Measurements from ENCODE around the gene CLCN7. TPM values are rescaled to one million over a fixed set of nuclear protein-coding genes. Genes with fewer than 3 reads are reported as not detected.

CLCN7 gene
- total RNA-seq, 3 donors from 2014 or later, result 54.2 to 60.7 (median 54.7) TPM

DNA sequence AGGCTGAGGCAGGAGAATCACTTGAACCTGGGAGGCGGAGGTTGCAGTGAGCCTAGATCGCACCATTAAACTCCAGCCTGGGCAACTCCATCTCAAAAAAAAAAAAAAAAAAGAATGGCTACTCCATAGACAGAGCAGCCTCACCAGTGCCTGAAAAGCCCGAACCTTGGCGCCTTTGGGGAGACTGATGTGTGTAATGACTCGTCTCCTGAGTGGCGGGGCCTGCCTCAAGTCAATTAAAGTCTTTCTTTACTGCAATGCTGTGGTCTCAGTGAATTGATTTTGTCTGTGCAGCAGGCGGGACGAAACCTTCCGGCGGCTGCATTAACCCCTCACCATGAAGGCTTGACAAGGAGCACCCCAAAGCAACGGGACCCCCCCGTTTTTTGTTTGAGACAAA lies 50.8 kb downstream of the CLCN7 start:
- Mint-ChIP-seq H3K36me3 (ENCODE audit: insufficient read depth) (no peaks in the 10 kb centered on the region), H3K4me3 (no peak overlapping the region), H3K4me1 (ENCODE audit: low read depth) (peaks cover 12% of the 10 kb centered on the region), H3K27me3 (ENCODE audit: low read depth) (no peaks in the 10 kb centered on the region), H3K9me3 (no peaks in the 10 kb centered on the region)
- DNase-seq (no peak), ATAC-seq (no peak)

DNA sequence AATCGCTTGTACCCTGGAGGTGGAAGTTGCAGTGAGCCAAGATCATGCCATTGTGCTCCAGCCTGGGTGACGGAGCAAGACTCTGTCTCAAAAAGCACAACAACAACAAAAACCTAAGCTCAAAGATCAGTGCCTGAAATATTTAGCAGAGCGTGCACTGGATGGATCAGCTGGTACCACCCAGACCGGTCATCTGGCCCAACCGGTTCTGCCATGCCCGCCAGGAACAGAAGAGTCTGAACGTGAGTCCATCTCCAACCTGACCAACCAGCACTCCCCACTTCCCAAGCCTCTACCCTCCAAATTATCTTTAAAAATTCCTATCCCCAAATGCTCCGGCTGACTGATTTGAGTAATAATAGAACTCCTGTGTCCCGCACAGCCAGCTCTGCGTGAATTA lies 52.8 kb downstream of the CLCN7 start:
- DNase-seq, result no peak
- peaks cover 19% of the 10 kb centered on the region for H3K4me1 Mint-ChIP-seq (ENCODE audit: low read depth)
- H3K27me3 Mint-ChIP-seq (ENCODE audit: low read depth), result no peaks in the 10 kb centered on the region
- H3K36me3 Mint-ChIP-seq (ENCODE audit: insufficient read depth), result peaks cover 2% of the 10 kb centered on the region
- no peaks in the 10 kb centered on the region for H3K9me3 Mint-ChIP-seq
- ATAC-seq, result no peak
- H3K4me3 Mint-ChIP-seq, result peak overlapping the region; percentile 46

DNA sequence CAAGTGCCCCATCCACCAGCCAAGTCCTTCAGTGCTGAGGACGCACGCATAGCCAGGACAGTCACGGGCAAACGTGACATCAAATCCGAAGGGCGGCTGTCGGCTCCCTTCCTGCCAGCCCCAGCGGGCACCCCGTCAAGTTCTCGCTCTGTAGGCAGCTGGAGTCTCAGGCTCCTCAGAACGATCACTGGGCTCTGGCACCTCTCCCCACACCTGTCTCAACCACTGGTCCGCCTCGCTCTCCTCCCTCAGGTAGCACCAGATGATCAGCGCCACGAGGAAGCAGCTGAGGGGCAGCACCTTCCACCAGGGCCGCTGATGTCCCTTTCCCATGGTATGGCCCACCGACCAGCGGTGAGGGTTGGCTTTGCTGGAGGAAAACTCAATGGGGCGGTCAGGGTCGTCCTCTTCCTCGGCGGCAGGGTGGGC lies 54.7 kb downstream of the CLCN7 start:
- Mint-ChIP-seq H3K4me3 (peak overlapping the region; percentile 82), H3K36me3 (ENCODE audit: insufficient read depth) (peaks cover 2% of the 10 kb centered on the region), H3K27me3 (ENCODE audit: low read depth) (no peaks in the 10 kb centered on the region), H3K4me1 (ENCODE audit: low read depth) (peaks cover 21% of the 10 kb centered on the region), H3K9me3 (no peaks in the 10 kb centered on the region)
- ATAC-seq (peak in 1 of 2 donors; percentile 0), DNase-seq (no peak)

DNA sequence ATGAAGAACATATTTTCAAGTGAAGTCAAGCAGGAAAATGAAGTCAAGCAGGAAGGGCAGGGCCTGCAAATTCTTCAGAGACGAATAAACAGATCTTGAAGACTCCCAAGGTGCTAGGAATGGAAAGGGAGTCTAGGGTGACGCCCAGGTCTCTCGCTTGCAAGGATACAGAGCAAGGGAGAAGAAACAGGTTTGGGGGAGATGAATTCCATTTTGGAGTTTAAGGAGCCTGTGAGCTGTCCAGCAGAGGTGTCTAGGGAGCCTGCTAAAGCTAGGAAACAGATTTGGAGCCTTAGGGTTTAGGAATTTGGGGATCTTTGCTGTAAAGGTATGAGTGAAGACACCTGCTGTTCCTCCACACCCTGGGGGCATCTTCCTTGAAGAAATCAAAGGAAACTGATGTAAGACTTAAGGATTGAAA lies 58.3 kb downstream of the CLCN7 start:
- H3K4me1 Mint-ChIP-seq (ENCODE audit: low read depth), result peaks cover 20% of the 10 kb centered on the region
- peak overlapping the region; percentile 8 for H3K4me3 Mint-ChIP-seq
- H3K27me3 Mint-ChIP-seq (ENCODE audit: low read depth), result no peaks in the 10 kb centered on the region
- no peaks in the 10 kb centered on the region for H3K9me3 Mint-ChIP-seq
- DNase-seq, result no peak
- peaks cover 2% of the 10 kb centered on the region for H3K36me3 Mint-ChIP-seq (ENCODE audit: insufficient read depth)
- no peak for ATAC-seq

DNA sequence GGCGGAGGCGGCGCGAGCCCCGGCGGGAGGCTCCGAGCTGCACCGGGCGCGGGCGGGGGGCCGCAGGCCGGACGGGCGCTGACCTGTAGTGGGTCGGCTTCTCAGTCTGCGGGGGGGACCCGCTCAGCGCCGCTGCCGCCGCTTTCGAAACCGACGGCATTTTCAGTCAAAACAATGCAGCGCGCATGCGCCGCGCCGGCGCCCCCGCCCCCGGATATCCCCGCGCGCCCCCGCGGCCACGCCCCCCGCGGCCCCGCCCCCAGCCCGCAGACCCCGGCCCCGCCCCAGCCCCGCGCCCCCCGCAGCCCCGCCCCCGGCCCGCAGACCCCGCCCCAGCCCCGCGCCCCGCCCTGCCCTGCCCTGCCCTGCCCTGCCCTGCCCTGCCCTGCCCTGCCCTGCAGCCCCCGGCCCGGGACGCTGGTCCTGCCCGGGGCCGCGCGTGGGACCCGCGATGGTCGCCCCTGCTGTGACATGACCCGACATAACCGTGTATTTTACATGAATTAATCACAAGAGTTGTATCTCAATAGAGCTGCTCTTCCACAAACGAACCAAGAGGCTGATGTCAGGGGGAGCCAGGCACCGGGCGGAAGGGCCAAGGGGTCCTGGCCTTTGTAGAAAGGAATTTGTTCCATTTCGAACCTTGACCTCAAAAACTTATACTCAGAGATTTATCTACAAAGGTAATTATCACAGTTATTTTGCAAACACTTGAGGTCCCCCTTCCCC lies 60.1 kb downstream of the CLCN7 start, which contains the start of gene UNKL:
UNKL (minus strand) TSS at position 173 of the 729 bp plus-strand sequence; CDS start at position 160, 13 bp downstream.
- H3K4me1 Mint-ChIP-seq (ENCODE audit: low read depth), result peaks cover 16% of the 10 kb centered on the region
- DNase-seq (peak; percentile 81), ATAC-seq (peak; percentile 76 to 81)
- peaks cover 3% of the 10 kb centered on the region for H3K36me3 Mint-ChIP-seq (ENCODE audit: insufficient read depth)
- no peaks in the 10 kb centered on the region for H3K27me3 Mint-ChIP-seq (ENCODE audit: low read depth)
- H3K4me3 Mint-ChIP-seq, result peak within 1 kb of the TSS; percentile 82
- no peaks in the 10 kb centered on the region for H3K9me3 Mint-ChIP-seq

DNA sequence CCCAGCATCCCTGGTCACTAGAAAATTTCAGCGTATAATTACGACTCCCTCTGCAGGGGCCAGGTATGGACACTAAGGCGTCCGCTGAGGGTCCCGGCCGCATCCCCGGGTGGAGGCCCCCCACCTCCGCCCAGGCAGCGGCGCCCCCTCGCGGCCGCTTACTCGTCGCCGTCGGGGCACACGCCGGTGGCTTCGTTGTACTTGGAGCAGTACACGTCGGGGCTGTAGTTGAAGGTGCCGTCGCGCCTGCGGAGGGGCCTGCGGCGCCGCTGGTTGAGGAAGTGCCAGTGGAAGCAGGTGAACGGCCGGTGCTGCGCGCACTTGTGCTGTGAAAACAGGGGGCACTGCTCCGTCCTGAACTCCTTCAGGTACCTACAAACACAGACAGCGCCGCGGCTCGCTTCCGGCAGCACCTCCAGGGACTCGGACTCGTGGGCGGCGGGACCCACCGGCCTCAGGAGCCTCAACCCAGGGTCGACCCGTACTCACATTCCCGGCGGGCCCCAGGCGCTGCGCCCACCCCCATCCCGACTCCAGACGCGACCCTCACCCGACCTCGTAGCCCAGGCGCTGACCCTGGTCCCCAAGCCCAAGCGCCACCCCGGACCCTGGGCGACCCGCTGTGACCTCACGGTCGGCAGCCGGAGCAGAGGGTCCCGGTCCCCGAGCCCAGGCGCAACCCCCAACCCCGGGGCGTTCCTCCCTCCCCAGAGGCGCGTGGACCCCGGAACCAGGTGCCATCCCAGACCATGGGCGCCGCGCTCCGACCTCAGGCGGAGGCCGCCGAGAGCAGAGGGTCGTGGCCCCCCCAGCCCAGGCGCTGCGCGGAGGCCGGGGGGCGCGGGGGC lies 60.9 kb downstream of the CLCN7 start:
- Mint-ChIP-seq H3K4me3 (peak overlapping the region; percentile 82), H3K4me1 (ENCODE audit: low read depth) (peaks cover 19% of the 10 kb centered on the region), H3K27me3 (ENCODE audit: low read depth) (no peaks in the 10 kb centered on the region), H3K9me3 (no peaks in the 10 kb centered on the region), H3K36me3 (ENCODE audit: insufficient read depth) (peaks cover 3% of the 10 kb centered on the region)
- ATAC-seq (peak; percentile 62 to 63), DNase-seq (peak; percentile 52)

DNA sequence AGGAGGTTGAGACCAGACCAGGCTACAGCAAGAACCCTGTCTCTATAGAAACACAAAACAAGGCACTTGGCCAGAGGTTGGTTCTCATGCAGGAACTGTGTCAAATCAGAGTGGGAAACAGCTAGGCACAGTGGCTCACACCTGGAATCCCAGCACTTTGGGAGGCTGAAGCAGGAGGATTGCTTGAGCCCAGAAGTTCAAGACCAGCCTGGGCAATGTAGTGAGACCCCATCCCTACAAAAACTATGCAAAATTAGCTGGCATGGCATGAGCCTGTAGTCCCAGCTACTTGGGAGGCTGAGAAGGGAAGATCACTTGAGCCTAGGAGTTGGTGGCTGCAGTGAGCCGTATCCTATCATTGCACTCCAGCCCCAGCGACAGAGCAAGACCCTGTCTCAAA lies 62.0 kb downstream of the CLCN7 start:
- Mint-ChIP-seq H3K4me1 (ENCODE audit: low read depth) (peaks cover 17% of the 10 kb centered on the region), H3K36me3 (ENCODE audit: insufficient read depth) (peaks cover 3% of the 10 kb centered on the region), H3K4me3 (peak overlapping the region; percentile 47)

DNA sequence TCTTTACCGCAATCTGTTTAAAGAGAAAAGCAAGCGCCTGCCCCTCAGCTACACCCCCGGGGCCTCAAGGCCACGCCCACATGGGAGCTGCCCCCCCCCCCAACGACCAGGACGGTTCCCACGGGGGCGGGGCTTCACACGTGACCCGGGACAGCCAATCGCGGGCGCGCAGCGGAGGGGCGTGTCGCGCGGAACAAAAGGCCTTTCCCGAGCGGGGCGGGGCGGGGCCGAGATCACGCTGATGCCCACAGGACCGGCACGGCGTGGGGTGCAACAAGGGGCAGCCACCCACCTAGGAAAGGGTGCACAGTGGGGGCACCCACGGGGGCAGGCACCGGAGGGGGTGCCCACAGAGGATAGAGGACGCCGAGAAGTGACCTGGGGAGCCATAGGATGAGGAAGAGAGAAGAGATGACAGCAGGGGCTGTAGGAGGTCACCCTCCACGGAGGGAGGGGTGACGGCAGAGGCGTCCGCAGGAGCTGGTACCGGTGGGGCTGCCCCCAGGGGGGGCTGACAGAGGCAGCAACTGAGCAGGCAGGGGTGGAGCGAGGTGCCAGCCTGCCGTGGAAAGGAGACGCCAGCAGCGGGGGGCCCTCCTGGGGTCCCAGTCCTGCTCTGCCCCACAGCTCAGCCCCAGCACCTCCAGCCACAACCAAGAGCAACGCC lies 66.5 kb downstream of the CLCN7 start:
- Mint-ChIP-seq H3K36me3 (ENCODE audit: insufficient read depth) (peaks cover 3% of the 10 kb centered on the region), H3K9me3 (no peaks in the 10 kb centered on the region), H3K4me1 (ENCODE audit: low read depth) (peaks cover 19% of the 10 kb centered on the region), H3K4me3 (peak overlapping the region; percentile 74), H3K27me3 (ENCODE audit: low read depth) (no peaks in the 10 kb centered on the region)
- DNase-seq (peak; percentile 97), ATAC-seq (peak; percentile 94 to 97)

More for the DNA sequence above, 62.0 kb downstream of the CLCN7 start:
- no peaks in the 10 kb centered on the region for H3K9me3 Mint-ChIP-seq
- DNase-seq (no peak), ATAC-seq (no peak)
- no peaks in the 10 kb centered on the region for H3K27me3 Mint-ChIP-seq (ENCODE audit: low read depth)

DNA sequence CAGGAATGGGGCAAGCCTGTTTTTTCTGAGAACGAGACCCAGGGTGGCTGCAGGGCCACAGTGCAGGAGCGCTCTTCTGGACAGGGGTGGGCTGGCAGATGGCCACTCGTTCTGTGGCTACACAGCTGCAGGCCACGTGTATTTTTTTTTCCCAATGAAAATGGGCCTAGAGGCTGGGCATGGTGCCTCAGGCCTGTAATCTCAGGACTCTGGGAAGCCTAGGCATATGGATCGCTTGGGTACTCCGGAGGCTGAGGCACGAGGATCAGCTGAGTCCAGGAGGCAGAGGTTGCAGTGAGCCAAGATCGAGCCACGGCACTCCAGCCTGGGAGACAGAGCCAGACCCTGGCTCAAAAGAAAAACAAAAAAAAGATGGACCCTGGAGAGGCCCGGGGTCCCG lies 67.1 kb downstream of the CLCN7 start:
- peaks cover 19% of the 10 kb centered on the region for H3K4me1 Mint-ChIP-seq (ENCODE audit: low read depth)
- no peak for ATAC-seq
- peaks cover 4% of the 10 kb centered on the region for H3K36me3 Mint-ChIP-seq (ENCODE audit: insufficient read depth)
- H3K4me3 Mint-ChIP-seq, result peak overlapping the region; percentile 59
- H3K27me3 Mint-ChIP-seq (ENCODE audit: low read depth), result no peaks in the 10 kb centered on the region
- H3K9me3 Mint-ChIP-seq, result no peaks in the 10 kb centered on the region
- DNase-seq, result no peak

DNA sequence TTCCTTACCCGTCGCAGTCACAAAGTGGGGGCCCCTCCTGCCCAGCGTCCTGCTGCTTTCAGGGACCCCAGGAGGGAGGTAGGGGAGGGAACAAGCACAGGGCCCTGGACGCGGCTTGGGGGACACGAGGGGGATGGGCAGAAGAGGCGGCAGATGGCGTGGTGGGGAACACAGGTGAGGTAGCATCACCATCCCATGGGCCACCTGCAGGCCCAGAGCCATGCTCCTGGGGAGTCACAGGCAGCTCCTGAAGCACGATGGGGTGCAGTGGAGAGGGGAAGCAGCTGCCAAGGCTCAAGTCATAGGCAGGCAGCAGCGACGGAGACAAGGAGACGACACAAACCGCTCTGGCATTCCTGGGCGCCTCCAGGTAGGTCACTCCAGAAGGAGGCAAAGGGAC lies 71.1 kb downstream of the CLCN7 start:
- Mint-ChIP-seq H3K36me3 (ENCODE audit: insufficient read depth) (peaks cover 13% of the 10 kb centered on the region), H3K4me3 (no peak overlapping the region), H3K27me3 (ENCODE audit: low read depth) (no peaks in the 10 kb centered on the region), H3K4me1 (ENCODE audit: low read depth) (peaks cover 11% of the 10 kb centered on the region), H3K9me3 (no peaks in the 10 kb centered on the region)
- DNase-seq (no peak), ATAC-seq (no peak)

DNA sequence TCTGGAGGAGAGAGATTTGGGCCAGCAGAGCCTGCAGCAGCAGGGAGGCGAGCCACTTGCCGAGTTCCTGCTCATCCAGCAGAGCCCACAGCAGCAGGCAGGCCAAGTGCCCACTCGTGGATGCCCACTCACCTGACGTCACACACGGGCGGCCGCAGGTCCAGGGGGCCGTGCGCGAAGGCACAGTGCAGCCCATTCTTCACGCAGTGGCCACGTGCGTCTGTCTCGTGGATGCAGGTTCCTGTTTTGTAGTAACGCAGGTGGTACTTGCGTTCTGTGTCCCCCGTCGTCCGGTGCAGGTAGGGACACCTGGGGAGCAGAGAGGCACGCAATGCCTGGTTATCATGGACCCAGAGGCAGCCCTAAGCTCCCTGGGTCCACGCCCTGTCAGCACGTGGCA lies 71.8 kb downstream of the CLCN7 start:
- peaks cover 7% of the 10 kb centered on the region for H3K4me1 Mint-ChIP-seq (ENCODE audit: low read depth)
- no peaks in the 10 kb centered on the region for H3K9me3 Mint-ChIP-seq
- peaks cover 16% of the 10 kb centered on the region for H3K36me3 Mint-ChIP-seq (ENCODE audit: insufficient read depth)
- DNase-seq, result no peak
- no peak overlapping the region for H3K4me3 Mint-ChIP-seq
- ATAC-seq, result no peak
- H3K27me3 Mint-ChIP-seq (ENCODE audit: low read depth), result no peaks in the 10 kb centered on the region

DNA sequence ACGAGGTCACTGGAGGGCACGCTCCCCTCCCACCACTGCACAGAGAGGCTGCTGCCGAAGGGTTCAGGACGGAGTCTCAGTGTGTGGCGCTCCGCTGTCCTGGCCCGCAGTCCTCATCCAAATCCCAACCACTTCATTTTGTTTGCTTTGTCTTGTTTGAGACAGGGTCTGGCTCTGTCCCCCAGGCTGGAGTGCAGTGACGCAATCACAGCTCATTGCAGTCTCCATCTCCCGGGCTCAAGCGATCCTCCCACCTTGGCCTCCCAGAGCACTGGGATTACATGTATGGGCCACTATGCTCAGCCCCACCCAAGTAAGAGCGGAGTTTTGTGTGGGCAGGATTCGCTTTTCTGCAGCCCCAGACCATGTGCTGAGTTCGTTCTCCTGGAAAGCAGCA lies 73.1 kb downstream of the CLCN7 start:
- Mint-ChIP-seq H3K27me3 (ENCODE audit: low read depth) (no peaks in the 10 kb centered on the region), H3K9me3 (no peaks in the 10 kb centered on the region), H3K36me3 (ENCODE audit: insufficient read depth) (peaks cover 16% of the 10 kb centered on the region), H3K4me1 (ENCODE audit: low read depth) (no peaks in the 10 kb centered on the region), H3K4me3 (no peak overlapping the region)
- DNase-seq (no peak), ATAC-seq (no peak)

DNA sequence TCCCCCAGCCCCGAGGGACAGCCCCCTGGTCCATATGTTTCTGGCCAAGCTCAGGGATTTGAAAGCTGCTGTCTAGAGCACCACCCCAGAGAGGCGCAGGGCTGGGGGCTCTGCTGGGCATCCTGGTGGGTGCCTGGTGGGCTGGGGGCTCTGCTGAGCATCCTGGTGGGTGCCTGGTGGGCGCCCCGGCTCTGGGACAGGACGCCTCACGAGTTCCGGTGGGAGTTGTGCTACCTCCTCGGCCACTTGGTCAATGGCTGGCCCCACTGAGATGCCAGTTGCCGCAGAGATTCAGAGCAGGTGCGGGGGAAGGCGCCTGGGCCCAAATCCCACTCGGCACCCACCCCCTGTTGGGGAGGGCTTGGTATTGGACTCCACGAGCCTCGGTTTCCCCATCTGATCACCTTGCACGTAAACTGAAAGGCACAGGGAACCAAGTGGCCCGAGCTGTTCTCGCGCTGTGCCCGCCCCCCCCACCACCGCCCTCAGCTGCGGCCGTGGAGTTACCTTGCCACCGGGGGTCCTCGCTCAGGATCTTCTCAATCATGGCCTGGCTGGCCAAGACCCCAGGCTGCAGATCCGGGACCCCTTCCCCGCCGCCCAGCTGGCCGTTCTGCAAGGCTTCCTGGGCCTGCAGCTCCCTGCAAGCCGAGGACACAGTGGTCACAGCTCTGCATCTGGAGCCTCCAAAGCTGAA lies 73.6 kb downstream of the CLCN7 start:
- no peaks in the 10 kb centered on the region for H3K9me3 Mint-ChIP-seq
- H3K4me1 Mint-ChIP-seq (ENCODE audit: low read depth), result no peaks in the 10 kb centered on the region
- ATAC-seq (no peak), DNase-seq (no peak)
- no peaks in the 10 kb centered on the region for H3K27me3 Mint-ChIP-seq (ENCODE audit: low read depth)
- peaks cover 16% of the 10 kb centered on the region for H3K36me3 Mint-ChIP-seq (ENCODE audit: insufficient read depth)
- no peak overlapping the region for H3K4me3 Mint-ChIP-seq
